HepG2 (cell line): ENCODE results near the gene FOXA1. TPM values are rescaled to one million over a fixed set of nuclear protein-coding genes. Genes with fewer than 3 reads are reported as not detected.
"Not testable (repeated sequence)": the region's sequence is repeated elsewhere in the genome, so short reads cannot be mapped to it uniquely, and the experiment has no call there.

Source experiments
- ATAC-seq: fragments of 200-7000 bp; cut with Tn5 transposase; 3 replicates; pipeline ENCODE4 v1.9.1; 2020; ENCODE audit warnings: mild to moderate bottlenecking, moderate library complexity
- BruUV-seq: library from RNA; stranded (reverse); fragments of 400-500 nt; replicated peaks from 2 replicates; lab custom pipeline; 2021; lab: Mats Ljungman, UMichigan
- CTCF ChIA-PET: fragments of 300-600 bp; formaldehyde crosslinking; extraction: SDS; loops from one replicate; lab custom pipeline; 2021; ENCODE audit warnings: low total read pairs, inconsistent platforms, low intra/inter-chr PET ratio; lab: Yijun Ruan, JAX
- POLR2A ChIA-PET: fragments of 350-600 bp; sonication (Branson Sonifier 250); formaldehyde crosslinking; loops from one replicate; lab custom pipeline; 2020; ENCODE audit warnings: antibody characterized with exemption, inconsistent platforms; lab: Yijun Ruan, JAX
- DNase-seq: peaks from one replicate; pipeline ENCODE4 v3.0.0-alpha.2; 2015; ENCODE audit warnings: low spot score
- FAIRE-seq: peaks from 3 replicates; lab custom pipeline; 2011; peaks lifted over from hg19 to GRCh38; lab: Jason Lieb, UNC
- H2AFZ ChIP-seq: one replicate; pipeline ENCODE4 v1.6.1; 2011; ENCODE audit warnings: low read length, inconsistent platforms
- H3K27ac ChIP-seq: fragments of 300-600 bp; 3 replicates; pipeline ENCODE4 v1.8.0; 2011; ENCODE audit warnings: mixed run types, mild to moderate bottlenecking, mixed read lengths, low read length, inconsistent platforms; ENCODE audit not compliant: insufficient read depth; ENCODE audit errors: extremely low read length
- H3K27me3 ChIP-seq, 2 experiments: fragments of 200-600 bp in 1 of 2; 2 replicates in 1 of 2; 3 replicates in 1 of 2; pipeline versions ENCODE4 v1.6.0 to v1.8.0; 2011; ENCODE audit warnings: low read length in 2 of 2, mild to moderate bottlenecking in 2 of 2, moderate library complexity in 2 of 2, inconsistent platforms in 1 of 2; ENCODE audit not compliant: insufficient read depth in 2 of 2, control insufficient read depth in 1 of 2
- H3K36me3 ChIP-seq, 2 experiments: fragments of 200-600 bp in 1 of 2; replicated peaks in 1 of 2; 2 replicates in 1 of 2; 3 replicates in 1 of 2; pipeline versions ENCODE4 v1.5.1 to v1.8.0; 2011; ENCODE audit warnings: low read length in 2 of 2, inconsistent platforms in 1 of 2; ENCODE audit not compliant: insufficient read depth in 2 of 2, control insufficient read depth in 1 of 2
- H3K4me1 ChIP-seq: 2 replicates; pipeline ENCODE4 v1.5.1; 2012; ENCODE audit warnings: low read length, inconsistent platforms; ENCODE audit not compliant: insufficient read depth
- H3K4me2 ChIP-seq: 2 replicates; pipeline ENCODE4 v1.6.0; 2011; ENCODE audit warnings: low read depth, low read length, inconsistent platforms
- H3K4me3 ChIP-seq, 3 experiments: fragments of 200-600 bp in 1 of 3; sonication (generic), shearing (Covaris generic) in 1 of 3; replicated peaks in 1 of 3; 2 replicates each; pipeline ENCODE4 v1.5.1; 2011 to 2016; ENCODE audit warnings: low read length in 3 of 3, inconsistent platforms in 2 of 3, low read depth in 2 of 3, mild to moderate bottlenecking in 2 of 3, control low read depth in 1 of 3, mixed read lengths in 1 of 3; ENCODE audit not compliant: insufficient read depth in 1 of 3
- H3K79me2 ChIP-seq: one replicate; pipeline ENCODE4 v1.6.1; 2011; ENCODE audit warnings: low read length, inconsistent platforms; ENCODE audit not compliant: insufficient read depth
- H3K9ac ChIP-seq: 2 replicates; pipeline ENCODE4 v1.6.0; 2011; ENCODE audit warnings: mild to moderate bottlenecking, low read depth, low read length, inconsistent platforms; ENCODE audit not compliant: insufficient read depth
- H3K9me3 ChIP-seq: 2 replicates; pipeline ENCODE4 v1.5.1; 2012; ENCODE audit warnings: mild to moderate bottlenecking, low read length
- H4K20me1 ChIP-seq: 2 replicates; pipeline ENCODE4 v1.6.0; 2011; ENCODE audit warnings: inconsistent platforms, mild to moderate bottlenecking, low read length, moderate library complexity; ENCODE audit not compliant: insufficient read depth
- RXRB ChIP-seq: IDR thresholded peaks from 2 replicates; pipeline ENCODE4 v1.6.1; 2016; ENCODE audit warnings: borderline replicate concordance, missing genetic modification reagents, missing compliant biosample characterization
- TSC22D2 ChIP-seq: sonication (generic); formaldehyde crosslinking; IDR thresholded peaks from 2 replicates; pipeline ENCODE4 v1.5.1; 2020; ENCODE audit warnings: missing genetic modification reagents, mild to moderate bottlenecking, borderline replicate concordance
- ZFY ChIP-seq: sonication (generic); formaldehyde crosslinking; IDR thresholded peaks from 2 replicates; pipeline ENCODE4 v1.4.0; 2020; ENCODE audit warnings: missing genetic modification reagents
- WGBS: methylation state at CpG from one replicate; pipeline ENCODE4 v1.1.6; 2017; ENCODE audit warnings: low lambda C conversion rate; 5-methylcytosine and 5-hydroxymethylcytosine counted together
- in situ Hi-C: cut with HindIII; loops from 2 replicates; pipeline ENCODE4 v1.10.0; 2017; ENCODE audit warnings: low pct_unique_long_range_greater_than_20kb; ENCODE audit not compliant: extremely low pct_ligation_motif_present
- intact Hi-C: fragments of 100-400 bp; cut with micrococcal nuclease; formaldehyde crosslinking; loops from one replicate; pipeline ENCODE4 v1.10.0; 2022; ENCODE audit not compliant: unreplicated experiment
- polyA plus RNA-seq, 8 experiments: library from polyadenylated mRNA; depleted of rRNA in 3 of 8; stranded (reverse) in 7 of 8; unstranded in 1 of 8; fragments of >200 nt; fragmentation: Illumina TruSeq in 4 of 8; extraction: Trizol in 4 of 8; gene quantifications; 2 replicates each; pipeline versions ENCODE4 v1.2.1 to v1.2.3, GENCODE V29; 2011 to 2016; ENCODE audit warnings: low read depth in 4 of 8, missing spikeins in 1 of 8, mixed read lengths in 1 of 8; ENCODE audit not compliant: insufficient read depth in 1 of 8
- total RNA-seq, 5 experiments: library from RNA; depleted of rRNA; stranded (reverse); fragments of >200 nt; fragmentation: Illumina TruSeq; extraction: Trizol; gene quantifications; 2 replicates each; pipeline ENCODE4 v1.2.3, GENCODE V29; 2016; ENCODE audit warnings: low read depth in 1 of 5
- TF ChIP-seq, protein P1 (sequence below): sonication (generic); formaldehyde crosslinking; IDR thresholded peaks from 2 replicates; pipeline ENCODE4 v1.4.0; 2020; ENCODE audit warnings: missing genetic modification reagents, mild to moderate bottlenecking, borderline replicate concordance
- TF ChIP-seq, protein P2 (sequence below): IDR thresholded peaks from 2 replicates; pipeline ENCODE4 v1.6.1; 2016
- TF ChIP-seq, protein P3 (sequence below): sonication (generic); formaldehyde crosslinking; IDR thresholded peaks from 2 replicates; pipeline ENCODE4 v1.8.1; 2023; ENCODE audit warnings: missing genetic modification reagents, inconsistent platforms, borderline replicate concordance
- TF ChIP-seq, protein P4 (sequence below): sonication (generic); formaldehyde crosslinking; IDR thresholded peaks from 2 replicates; pipeline ENCODE4 v1.4.0; 2020; ENCODE audit warnings: low read depth, mild to moderate bottlenecking, missing genetic modification reagents

Gene FOXA1
- total and polyA plus RNA-seq, 2 of the 13 experiments (the other 11 are each of a cell fraction or from before 2014, with no cell fraction given), result 43.4 to 58.6 TPM

DNA sequence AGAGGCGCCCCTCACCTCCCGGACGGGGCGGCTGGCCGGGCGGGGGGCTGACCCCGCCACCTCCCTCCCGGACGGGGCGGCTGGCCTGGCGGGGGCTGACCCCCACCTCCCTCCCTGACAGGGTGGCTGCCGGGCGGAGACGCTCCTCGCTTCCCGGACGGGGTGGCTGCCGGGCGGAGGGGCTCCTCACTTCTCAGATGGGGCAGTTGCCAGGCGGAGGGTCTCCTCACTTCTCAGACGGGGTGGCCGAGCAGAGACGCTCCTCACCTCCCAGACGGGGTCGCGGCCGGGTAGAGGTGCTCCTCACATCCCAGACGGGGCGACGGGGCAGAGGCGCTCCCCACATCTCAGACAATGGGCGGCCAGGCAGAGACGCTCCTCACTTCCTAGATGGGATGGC lies 39.5 kb downstream of the FOXA1 start:
- H3K4me2 ChIP-seq, BruUV-seq, H3K4me3 ChIP-seq, H3K36me3 ChIP-seq, H3K9ac ChIP-seq, H2AFZ ChIP-seq, DNase-seq, CTCF ChIA-PET, H3K79me2 ChIP-seq, H3K27ac ChIP-seq, ATAC-seq, in situ Hi-C loops, H3K27me3 ChIP-seq, H4K20me1 ChIP-seq, FAIRE-seq, POLR2A ChIA-PET, intact Hi-C loops: not testable (repeated sequence)
- Histone ChIP-seq H3K4me1 (peaks cover 27% of the 10 kb centered on the region), H3K9me3 (peaks cover 12% of the 10 kb centered on the region)
- WGBS, result 99% methylated on average over 19 of the region's 33 CpGs

DNA sequence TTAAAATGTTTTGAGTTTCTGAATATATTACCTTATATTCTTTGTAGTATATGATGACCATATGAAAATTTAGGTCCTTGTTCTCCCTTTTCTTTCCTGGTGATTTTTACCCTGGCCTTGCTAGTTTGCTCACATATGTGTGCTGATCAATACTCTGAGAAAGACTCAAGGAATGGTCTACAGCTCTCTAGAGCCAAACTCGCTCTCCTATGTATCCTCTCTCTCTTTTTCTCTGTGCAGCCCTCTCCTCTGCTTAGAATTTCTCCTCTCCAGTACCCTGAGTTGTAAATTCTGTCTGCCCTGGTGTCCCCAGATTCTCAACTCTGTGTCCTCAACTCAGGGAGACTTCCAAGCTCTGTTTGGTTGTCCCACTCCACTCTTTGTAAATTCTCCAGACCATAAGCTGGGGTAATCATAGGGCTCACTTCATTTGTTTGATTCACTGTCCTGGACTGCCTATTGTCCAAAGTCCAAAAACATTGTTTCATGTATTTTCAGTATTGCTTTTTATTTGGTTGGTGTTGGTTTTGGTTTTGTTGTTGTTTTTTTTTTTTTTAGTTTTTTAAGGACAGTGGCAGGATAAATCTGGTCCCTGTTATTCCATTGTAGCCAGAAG lies 41.0 kb downstream of the FOXA1 start:
- intact Hi-C loops (no loop called here), in situ Hi-C loops (no loop called here)
- 100% methylated on average over 1 of the region's 1 CpG for WGBS
- peak; percentile 84 for ATAC-seq
- Histone ChIP-seq H3K27me3 (no peaks in the 10 kb centered on the region), H3K4me3 (no peak overlapping the region), H3K9me3 (peaks cover 12% of the 10 kb centered on the region), H3K9ac (no peak overlapping the region), H2AFZ (peak overlapping the region; percentile 0), H4K20me1 (no peaks in the 10 kb centered on the region), H3K79me2 (no peaks in the 10 kb centered on the region), H3K36me3 (no peaks in the 10 kb centered on the region), H3K27ac (peak overlapping the region; percentile 16), H3K4me1 (peaks cover 15% of the 10 kb centered on the region), H3K4me2 (no peak overlapping the region)
- CTCF ChIA-PET, result no interaction called here
- FAIRE-seq, result no peak
- peak; percentile 62 for DNase-seq
- BruUV-seq, result no TSS peak
- POLR2A ChIA-PET, result no interaction called here
- TF ChIP-seq, protein P1, sequence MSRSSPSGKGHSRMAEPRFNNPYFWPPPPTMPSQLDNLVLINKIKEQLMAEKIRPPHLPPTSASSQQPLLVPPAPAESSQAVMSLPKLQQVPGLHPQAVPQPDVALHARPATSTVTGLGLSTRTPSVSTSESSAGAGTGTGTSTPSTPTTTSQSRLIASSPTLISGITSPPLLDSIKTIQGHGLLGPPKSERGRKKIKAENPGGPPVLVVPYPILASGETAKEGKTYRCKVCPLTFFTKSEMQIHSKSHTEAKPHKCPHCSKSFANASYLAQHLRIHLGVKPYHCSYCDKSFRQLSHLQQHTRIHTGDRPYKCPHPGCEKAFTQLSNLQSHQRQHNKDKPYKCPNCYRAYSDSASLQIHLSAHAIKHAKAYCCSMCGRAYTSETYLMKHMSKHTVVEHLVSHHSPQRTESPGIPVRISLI (CRISPR knock-in tag), result no peak
- TF ChIP-seq, protein P2, sequence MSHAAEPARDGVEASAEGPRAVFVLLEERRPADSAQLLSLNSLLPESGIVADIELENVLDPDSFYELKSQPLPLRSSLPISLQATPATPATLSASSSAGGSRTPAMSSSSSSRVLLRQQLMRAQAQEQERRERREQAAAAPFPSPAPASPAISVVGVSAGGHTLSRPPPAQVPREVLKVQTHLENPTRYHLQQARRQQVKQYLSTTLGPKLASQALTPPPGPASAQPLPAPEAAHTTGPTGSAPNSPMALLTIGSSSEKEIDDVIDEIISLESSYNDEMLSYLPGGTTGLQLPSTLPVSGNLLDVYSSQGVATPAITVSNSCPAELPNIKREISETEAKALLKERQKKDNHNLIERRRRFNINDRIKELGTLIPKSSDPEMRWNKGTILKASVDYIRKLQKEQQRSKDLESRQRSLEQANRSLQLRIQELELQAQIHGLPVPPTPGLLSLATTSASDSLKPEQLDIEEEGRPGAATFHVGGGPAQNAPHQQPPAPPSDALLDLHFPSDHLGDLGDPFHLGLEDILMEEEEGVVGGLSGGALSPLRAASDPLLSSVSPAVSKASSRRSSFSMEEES (CRISPR knock-in tag), result no peak
- TF ChIP-seq, protein P3, sequence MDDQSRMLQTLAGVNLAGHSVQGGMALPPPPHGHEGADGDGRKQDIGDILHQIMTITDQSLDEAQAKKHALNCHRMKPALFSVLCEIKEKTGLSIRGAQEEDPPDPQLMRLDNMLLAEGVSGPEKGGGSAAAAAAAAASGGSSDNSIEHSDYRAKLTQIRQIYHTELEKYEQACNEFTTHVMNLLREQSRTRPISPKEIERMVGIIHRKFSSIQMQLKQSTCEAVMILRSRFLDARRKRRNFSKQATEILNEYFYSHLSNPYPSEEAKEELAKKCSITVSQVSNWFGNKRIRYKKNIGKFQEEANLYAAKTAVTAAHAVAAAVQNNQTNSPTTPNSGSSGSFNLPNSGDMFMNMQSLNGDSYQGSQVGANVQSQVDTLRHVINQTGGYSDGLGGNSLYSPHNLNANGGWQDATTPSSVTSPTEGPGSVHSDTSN (CRISPR knock-in tag), result no peak
- TF ChIP-seq ZFY (CRISPR knock-in tag), result no peak
- TF ChIP-seq, protein P4, sequence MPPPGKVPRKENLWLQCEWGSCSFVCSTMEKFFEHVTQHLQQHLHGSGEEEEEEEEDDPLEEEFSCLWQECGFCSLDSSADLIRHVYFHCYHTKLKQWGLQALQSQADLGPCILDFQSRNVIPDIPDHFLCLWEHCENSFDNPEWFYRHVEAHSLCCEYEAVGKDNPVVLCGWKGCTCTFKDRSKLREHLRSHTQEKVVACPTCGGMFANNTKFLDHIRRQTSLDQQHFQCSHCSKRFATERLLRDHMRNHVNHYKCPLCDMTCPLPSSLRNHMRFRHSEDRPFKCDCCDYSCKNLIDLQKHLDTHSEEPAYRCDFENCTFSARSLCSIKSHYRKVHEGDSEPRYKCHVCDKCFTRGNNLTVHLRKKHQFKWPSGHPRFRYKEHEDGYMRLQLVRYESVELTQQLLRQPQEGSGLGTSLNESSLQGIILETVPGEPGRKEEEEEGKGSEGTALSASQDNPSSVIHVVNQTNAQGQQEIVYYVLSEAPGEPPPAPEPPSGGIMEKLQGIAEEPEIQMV (CRISPR knock-in tag), result no peak
- 0 out of 2 replicates have a peak, but pooled peaks have one; percentile 44 for TF ChIP-seq TSC22D2 (CRISPR knock-in tag)
- no peak for TF ChIP-seq RXRB
